ENCODE results near the gene KIF1B.

Gene KIF1B, protein sequence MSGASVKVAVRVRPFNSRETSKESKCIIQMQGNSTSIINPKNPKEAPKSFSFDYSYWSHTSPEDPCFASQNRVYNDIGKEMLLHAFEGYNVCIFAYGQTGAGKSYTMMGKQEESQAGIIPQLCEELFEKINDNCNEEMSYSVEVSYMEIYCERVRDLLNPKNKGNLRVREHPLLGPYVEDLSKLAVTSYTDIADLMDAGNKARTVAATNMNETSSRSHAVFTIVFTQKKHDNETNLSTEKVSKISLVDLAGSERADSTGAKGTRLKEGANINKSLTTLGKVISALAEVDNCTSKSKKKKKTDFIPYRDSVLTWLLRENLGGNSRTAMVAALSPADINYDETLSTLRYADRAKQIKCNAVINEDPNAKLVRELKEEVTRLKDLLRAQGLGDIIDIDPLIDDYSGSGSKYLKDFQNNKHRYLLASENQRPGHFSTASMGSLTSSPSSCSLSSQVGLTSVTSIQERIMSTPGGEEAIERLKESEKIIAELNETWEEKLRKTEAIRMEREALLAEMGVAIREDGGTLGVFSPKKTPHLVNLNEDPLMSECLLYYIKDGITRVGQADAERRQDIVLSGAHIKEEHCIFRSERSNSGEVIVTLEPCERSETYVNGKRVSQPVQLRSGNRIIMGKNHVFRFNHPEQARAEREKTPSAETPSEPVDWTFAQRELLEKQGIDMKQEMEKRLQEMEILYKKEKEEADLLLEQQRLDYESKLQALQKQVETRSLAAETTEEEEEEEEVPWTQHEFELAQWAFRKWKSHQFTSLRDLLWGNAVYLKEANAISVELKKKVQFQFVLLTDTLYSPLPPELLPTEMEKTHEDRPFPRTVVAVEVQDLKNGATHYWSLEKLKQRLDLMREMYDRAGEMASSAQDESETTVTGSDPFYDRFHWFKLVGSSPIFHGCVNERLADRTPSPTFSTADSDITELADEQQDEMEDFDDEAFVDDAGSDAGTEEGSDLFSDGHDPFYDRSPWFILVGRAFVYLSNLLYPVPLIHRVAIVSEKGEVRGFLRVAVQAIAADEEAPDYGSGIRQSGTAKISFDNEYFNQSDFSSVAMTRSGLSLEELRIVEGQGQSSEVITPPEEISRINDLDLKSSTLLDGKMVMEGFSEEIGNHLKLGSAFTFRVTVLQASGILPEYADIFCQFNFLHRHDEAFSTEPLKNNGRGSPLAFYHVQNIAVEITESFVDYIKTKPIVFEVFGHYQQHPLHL (N-terminal part only)

DNA sequence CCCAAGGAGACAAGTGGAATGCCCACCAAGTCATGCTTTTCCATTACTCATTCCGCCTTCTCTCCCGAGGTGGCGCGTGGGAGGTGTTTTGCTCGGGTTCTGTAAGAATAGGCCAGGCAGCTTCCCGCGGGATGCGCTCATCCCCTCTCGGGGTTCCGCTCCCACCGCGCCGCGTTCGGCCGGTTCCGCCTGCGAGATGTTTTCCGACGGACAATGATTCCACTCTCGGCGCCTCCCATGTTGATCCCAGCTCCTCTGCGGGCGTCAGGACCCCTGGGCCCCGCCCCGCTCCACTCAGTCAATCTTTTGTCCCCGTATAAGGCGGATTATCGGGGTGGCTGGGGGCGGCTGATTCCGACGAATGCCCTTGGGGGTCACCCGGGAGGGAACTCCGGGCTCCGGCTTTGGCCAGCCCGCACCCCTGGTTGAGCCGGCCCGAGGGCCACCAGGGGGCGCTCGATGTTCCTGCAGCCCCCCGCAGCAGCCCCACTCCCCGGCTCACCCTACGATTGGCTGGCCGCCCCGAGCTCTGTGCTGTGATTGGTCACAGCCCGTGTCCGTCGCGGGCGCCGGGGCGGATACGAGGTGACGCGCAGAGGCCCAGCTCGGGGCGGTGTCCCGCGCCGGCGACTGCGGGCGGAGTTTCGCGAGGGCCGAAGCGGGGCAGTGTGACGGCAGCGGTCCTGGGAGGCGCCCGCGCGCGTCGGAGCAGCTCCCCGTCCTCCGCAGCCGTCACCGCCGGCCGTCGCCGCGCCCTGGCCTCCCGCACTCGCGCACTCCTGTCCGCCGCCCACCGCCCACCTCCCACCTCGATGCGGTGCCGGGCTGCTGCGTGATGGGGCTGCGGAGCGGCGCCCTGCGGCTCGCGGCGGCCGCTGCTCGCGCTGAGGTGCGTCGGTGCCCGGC lies at the start of gene KIF1B:
Gene KIF1B, plus strand, starts transcription at position 666 of the 906 bp plus-strand sequence. CDS start 21,759 bp downstream, outside the sequence.
- DNase-seq, result peak; percentile 95

DNA sequence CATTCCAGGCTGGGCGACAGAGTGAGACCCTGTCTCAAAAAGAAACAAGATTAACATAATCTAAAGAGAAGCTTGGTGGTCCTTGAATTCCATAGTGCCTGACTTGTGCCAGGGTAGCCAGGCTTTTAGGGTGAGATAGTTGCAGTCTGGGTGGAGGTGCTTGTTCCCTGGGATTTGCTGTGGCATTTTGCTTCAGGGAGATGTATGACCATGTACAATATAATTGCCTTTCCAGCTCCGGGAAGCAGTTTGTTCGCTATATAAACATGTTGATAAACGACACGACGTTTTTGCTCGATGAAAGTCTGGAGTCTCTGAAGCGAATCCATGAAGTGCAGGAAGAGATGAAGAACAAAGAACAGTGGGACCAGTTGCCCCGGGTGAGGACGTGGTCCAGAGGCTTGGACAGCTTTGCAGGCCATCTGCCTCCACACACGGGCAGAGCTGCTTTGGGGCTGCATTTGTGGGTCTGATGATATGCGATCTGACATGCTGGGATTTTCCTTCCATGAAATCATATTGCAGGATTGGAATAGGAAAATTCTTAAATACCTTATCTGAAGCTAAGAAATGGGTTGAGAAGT lies 49.4 kb upstream of the KIF1B start:
- no peak for DNase-seq

DNA sequence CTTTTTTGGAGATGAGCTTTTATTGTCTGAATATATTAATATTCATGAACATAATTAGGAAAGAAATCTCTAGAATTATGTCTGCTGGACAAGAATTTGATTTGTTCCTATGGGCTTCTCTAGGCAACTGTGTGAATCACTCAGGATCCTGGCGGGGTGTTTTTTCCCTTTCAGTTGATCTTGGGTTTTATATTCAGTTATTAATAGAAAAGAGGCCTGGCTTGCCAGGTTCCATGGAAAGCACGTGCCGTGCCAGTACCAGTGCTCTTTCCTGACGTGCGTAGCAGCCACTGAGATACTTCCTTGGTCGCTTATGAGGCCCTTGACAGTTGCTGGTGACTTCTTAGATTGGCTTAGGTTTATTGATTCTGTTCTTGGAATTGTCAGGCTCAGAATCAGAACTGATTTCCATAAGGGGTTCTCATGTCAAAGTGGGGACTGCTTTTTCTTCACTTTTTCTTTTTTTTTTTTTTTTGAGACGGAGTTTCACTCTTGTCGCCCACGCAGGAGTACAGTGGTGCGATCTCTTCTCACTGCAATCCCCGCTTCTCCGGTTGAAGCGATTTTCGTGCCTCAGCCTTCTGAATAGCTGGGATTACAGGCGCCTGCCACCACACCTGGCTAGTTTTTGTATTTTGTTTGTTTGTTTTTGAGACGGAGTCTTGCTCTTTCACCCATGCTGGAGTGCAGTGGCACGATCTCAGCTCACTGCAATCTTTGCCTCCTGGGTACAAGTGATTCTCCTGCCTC lies 48.7 kb upstream of the KIF1B start:
- DNase-seq, result no peak

DNA sequence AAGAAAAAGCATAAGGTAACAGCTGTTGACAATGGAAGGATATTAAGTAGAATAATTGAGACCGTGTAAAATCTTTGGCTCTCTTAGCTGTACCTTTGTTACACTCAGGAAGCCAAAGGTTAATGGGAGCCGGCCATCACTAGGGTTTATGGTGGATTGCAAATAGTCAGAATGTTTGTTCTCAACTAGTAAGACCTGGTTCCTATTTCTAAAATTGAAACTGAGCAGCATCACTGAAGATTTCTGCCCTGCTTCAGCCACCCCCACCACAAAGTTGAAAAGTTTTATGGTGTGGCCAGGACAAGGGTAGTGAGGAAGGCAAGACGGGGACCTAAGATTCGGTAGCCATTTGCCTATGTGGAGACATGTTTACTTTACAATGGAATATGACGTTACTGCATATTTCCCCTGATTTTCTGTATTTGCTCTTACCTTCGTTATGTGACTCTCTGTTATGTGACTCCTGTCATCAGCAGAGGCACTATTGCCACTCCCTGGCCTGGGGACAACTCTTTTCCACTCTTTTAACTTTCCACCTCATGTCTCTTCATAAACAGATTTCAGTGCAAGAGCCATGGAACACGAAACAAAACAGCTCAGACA lies 41.4 kb upstream of the KIF1B start:
- no peak for DNase-seq

DNA sequence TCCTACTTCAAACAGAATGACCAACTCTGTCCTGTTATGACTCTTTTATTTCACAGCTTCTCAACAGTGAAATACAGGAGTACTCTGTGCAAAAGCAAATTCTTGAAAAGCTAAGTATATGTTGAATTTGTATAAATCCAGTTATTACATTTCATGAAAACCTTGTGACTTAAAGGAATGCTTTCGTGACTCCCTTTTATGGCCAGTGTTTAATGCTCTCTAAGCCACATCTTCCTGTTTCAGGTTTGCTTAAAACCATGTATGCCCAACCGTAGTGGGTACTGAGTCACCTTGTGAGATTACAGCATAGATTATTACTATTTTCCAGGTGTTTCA lies 40.2 kb upstream of the KIF1B start:
- no peak for DNase-seq

DNA sequence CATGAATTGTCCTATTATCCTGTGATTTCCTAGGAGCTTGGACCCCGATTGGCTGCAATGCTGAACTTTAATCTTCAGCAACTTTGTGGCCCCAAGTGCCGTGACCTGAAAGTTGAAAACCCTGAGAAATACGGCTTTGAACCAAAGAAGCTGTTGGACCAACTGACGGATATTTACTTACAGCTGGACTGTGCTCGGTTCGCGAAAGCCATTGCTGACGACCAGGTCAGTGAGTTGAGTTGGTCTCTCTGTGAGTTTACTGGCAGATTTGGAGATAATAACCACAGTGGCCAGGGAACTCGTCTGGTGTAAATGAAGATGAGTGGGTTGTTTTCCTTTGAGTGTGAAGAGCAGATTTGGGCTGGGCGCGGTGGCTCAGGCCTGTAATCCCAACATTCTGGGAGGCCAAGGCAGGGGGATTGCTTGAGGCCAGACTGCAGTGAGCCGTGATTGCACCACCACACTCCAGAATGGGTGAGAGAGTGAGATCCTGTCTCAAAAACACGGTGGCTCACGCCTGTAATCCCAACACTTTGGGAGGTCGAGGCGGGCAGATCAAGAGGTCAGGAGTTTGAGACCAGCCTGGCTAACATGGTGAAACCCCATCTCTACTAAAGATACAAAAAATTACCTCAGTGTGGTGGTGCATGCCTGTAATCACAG lies 39.1 kb upstream of the KIF1B start:
- DNase-seq, result no peak

DNA sequence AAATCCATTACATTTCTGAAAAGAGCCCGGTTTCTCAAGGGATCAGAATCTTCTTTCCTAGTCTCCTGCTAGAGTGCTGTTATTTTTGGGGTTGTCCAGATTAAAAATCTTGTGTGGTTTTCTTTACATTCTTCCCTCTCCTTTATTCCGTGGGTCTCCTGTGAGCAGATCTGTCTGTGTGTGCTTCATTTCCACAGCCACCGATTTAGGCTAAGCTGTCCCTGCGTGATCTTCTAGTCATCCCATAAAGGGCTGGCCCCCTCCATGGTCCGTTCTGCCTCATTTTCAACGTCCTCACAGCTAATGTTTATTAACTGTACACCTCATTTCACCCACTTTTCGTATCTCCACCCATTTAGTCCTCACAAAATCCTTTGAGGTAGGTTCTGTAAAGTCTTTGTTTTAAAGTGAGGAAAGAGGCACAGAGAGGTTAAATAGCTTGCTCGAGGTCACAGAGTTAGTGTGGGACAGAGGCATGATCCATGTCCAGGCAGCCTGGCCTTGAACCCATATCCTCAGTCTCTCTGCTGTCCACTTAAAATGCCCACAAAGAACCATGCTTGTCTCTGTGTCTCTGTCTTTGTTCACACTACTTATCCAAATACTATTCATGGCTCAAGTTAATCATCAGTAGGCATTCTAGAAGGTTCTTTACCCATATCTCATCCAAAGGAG lies 38.2 kb upstream of the KIF1B start:
- DNase-seq, result no peak

DNA sequence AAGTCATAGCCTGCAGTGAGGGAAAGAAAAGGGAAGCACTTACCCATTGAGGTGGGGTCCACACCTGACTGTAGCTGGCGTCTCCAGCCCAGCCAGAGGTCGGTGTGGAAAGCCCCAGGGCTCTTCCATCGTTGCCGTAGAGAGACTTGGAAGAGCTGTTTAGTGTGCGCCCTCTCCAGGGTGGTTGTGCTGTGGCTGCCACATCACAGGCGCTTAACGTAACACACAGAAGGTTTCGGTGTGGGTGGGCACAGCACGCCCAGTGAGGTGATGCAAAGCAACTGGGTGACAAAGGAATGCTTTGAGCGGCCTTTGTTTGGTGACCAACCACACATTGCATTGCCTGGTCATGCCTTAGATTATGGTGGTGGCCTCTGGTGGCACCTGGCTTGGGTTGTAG lies 36.8 kb upstream of the KIF1B start:
- DNase-seq, result no peak

DNA sequence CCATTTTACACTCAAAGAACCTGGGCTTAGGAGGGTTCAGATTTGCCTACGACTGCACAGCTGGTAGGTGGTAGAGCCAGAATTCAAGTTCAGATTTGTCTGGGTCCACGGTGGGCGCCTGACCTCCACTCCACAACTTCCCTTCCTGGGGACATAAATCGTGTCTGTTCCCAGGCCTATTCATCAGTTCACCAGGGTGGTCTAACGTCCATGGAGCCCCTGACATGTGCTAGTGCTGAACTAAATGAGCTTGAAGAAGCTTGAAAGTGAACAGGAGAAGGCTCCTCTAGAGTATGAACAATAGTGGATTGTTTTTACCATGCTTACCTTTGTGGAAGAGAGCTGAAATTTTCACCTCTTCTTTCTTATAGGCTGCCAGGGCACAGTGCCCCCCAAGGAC lies 32.5 kb upstream of the KIF1B start:
- no peak for DNase-seq

DNA sequence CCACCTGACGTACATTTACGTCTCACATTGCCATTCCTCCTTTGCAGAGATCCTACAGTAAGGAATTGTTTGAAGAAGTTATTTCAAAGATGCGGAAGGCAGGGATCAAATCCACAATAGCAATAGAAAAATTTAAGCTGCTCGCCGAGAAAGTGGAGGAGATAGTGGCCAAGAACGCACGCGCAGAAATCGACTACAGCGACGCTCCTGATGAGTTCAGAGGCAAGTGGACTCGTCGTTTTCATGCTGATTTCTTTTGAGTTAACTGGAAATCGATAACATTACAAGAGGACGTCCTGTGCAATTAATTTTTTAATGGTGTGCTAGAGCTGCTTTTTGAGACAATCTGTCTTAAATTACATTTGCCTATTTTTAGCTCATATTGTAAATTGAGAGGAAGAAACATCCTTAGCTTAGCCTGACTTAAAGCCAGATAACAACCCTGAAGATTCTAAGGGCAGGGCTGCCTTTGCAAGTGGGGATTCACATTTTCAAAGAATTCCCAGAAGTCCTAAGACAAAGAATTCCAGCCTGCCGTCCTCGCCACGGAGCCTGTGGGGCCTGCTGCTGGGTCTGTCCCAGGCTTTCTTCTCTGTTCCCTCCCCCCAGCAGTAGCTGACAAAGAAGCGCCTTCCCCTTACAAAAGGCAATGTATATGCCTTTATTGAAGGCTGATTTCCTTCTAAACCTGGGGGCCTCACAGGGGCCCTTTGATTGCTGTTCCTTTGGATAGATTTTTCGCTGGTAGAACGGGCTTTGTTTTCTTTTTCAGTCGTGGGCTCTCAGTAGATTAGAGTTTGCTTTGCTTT lies 31.6 kb upstream of the KIF1B start:
- DNase-seq, result no peak

DNA sequence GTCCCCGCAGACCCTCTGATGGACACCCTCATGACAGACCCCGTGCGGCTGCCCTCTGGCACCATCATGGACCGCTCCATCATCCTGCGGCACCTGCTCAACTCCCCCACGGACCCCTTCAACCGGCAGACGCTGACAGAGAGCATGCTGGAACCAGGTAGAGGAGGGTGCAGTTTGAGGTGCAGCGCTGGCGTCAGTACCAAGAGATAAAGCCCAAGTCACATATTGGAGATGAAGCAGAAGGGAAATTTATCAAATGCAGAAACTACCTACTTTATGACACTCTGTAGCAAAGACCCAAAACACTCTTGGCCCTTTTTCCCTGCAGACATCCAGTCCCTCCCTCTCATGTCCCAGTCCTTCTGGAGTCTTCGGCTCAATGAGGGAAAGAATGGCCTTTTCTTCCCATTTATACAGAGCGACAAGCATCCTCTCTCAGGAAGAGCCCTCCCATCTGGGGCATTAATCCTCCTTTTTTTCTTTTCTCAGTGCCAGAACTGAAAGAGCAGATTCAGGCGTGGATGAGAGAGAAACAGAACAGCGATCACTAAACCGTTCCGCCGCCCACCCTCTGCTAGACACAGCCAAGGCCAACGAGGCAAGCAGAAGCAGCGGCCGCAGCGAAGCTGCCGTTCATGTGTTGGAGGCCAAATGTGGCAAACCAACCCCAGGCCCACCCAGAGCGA lies 30.8 kb upstream of the KIF1B start:
- no peak for DNase-seq

DNA sequence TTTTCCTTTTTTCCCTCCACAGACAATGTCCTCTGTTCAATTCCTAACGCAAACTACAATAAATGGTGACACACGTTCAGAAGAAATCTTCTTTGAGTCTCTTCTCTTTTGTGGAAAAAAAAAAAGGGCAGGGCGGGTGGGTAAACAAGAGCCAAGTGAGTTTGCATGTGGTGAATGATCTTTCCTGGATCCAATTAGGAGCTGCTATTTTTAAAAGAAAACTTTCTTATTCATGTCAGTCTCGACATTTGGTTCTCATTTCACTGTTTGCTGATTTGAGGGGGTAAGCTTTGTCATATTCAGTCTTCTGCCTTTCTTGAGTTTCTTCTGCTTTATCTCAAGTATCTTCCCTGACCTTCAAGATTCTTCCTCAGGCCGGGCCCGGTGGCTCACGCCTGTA lies 29.2 kb upstream of the KIF1B start:
- DNase-seq, result no peak

DNA sequence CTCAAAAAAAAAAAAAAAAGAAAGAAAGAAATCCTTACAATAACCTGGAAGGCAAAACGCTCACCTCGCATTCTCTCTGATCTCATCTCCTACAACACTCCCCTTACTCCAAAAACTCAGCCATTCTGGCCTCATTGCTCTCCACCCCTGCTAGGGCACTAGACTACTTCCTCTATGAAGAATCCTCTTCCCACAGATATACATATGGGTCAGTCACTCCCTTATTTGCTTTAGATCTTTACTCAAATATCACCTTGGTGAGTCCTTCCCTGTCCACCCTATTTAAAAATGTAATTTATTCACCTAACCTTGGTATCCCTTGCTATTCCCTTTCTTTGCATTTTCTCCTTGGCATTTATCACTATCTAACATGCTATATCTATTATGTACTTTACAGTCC lies 24.6 kb upstream of the KIF1B start:
- no peak for DNase-seq

DNA sequence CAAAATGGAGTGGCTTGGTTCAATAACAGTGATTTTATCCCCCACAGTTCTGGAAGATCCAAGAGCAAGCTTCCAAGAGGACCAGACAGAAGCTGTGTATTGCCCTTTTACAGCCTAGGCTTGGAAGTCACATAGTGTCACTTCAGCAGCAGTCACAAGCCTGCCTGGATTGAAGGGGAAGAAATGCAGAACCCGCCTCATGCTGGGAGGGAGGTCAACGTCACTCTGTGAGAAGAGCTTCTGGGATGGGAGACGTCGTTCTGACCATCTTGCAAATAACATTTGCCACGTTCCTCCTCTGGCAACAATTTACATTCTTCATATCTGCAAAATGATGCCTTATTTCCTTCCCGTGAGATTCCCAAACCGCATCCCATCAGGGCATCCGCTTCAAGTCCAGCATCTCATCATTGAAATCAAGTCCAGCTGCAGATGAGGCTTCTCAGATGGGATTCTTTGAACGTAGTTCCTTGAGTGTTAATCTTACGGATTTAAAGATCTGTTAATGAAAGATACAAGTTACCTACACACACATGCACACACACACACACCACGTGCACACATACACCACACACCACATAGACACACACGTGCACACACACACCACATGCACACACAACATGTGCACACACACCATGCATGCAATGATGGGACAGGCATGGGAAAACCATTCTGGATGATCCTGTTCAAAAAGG lies 23.9 kb upstream of the KIF1B start:
- no peak for DNase-seq

DNA sequence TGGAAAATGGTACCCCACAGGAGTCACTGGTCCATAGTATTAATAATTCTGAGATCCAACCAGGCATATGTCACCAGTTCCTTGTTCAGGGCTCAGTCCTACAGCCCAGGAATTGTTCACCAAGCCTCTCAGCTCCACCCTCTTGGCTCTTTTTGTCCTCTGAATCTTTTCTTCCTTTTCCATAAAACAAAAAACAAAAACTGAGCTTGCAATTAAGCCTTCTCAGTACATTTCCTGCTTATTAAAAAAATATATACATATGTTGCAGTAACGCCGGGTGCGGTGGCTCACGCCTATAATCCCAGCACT lies 23.4 kb upstream of the KIF1B start:
- no peak for DNase-seq

DNA sequence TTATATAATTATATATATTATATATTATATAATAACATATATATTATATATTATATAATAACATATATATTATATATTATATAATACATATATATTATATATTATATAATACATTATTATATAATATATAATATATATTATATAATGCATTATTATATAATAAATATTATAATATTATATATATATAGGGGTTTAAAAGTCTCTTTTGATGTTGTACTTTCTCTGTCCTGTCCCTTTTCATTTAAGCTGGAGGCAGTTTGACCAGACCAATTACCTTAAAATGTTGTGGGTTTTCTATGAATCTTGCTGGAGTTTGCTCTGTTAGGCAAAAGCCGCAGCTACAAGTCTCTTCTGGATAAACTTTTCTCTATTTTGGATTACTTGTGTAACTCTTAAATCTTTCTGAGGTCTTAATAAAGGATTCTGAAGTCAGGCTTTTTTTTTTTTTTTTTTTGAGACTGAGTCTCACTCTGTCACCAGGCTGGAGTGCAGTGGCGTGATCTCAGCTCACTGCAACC lies 22.2 kb upstream of the KIF1B start:
- no peak for DNase-seq

DNA sequence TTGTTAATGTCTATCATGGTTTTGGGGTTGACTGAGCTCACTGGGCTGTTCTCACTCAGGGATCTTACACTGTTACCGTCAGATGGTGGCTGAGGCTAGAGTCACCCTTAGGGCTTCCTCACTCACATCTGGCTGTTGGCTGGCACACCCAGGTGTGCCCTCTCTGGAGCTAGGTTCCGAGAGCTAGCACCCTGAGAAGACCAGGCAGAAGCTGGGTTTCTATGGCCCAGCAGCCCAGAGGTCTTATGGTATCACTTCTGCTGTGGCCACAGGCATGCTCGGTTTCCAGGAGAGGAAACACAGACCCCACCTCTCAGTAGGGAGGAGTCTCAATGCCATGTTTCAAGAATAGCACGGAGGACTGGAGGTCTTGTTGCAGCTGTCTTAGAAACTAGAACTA lies 20.7 kb upstream of the KIF1B start:
- DNase-seq, result peak; percentile 5
